Left ventricle myocardium superior (tissue), 1 donor: ENCODE data around the gene MMAA. TPM values are rescaled to one million over a fixed set of nuclear protein-coding genes. Genes with fewer than 3 reads are reported as not detected.
"Not testable (repeated sequence)": the region's sequence is repeated elsewhere in the genome, so short reads cannot be mapped to it uniquely, and the experiment has no call there.

Experiments
- ATAC-seq: fragments of 200-7000 bp; cut with Tn5 transposase; one replicate; pipeline ENCODE4 v1.9.1; 2020; ENCODE audit warnings: mild to moderate bottlenecking, moderate library complexity
- DNase-seq: peaks from one replicate; pipeline ENCODE4 v3.0.0-alpha.2; 2020
- intact Hi-C: fragments of 100-400 bp; cut with micrococcal nuclease; formaldehyde crosslinking; loops from one replicate; pipeline ENCODE4 v1.11.0; 2022
- long read RNA-seq: library from polyadenylated mRNA; unstranded; transcript quantifications from one replicate; pipeline ENCODE4 v2.0.0, GENCODE V29; 2021
- total RNA-seq: library from RNA; stranded (reverse); fragmentation: NEBNext Ultra II Directional; extraction: Animal tissue kit (Norgen Biotek cat#: 25700); gene quantifications from one replicate; pipeline ENCODE4 v1.2.1, GENCODE V29; 2021
- donor health status: DM: no; HTN: yes; CAD: no; lungs with severe emphysema.

Gene MMAA
- 8.6 TPM for total RNA-seq
- long read RNA-seq, full-length matches to known transcripts, result 3 of 11 reads
- long read RNA-seq, partial matches to known transcripts, result 7 of 11 reads
- long read RNA-seq, other reads (novel, unspliced or antisense), result 1 of 11 reads

- intact Hi-C loops, result loop anchor here (10.0 kb wide), 1 partner anchor 134 kb away; the partner anchor contains the start of gene SMAD1
- ATAC-seq (peak; percentile 100), DNase-seq (peak; percentile 97)
These were observed at the start of gene MMAA for GRCh38 chr4:145618932-145619638. Gene MMAA (plus strand): TSS chr4:145619385. CDS start chr4:145639140, 19,755 bp downstream.

- intact Hi-C loops, ATAC-seq: not testable (repeated sequence)
These were observed 44.6 kb upstream of the MMAA start for GRCh38 chr4:145574546-145574945.

GRCh38 chr4:145580906-145581305 lies 38.3 kb upstream of the MMAA start:
- intact Hi-C loops, result no loop called here
- DNase-seq (no peak), ATAC-seq (no peak)

More at GRCh38 chr4:145574546-145574945, 44.6 kb upstream of the MMAA start:
- DNase-seq, result not testable (repeated sequence)

GRCh38 chr4:145583191-145584055 lies 35.8 kb upstream of the MMAA start:
- DNase-seq (no peak), ATAC-seq (no peak)
- intact Hi-C loops, result no loop called here

- no peak for ATAC-seq
- DNase-seq, result no peak
- intact Hi-C loops, result no loop called here
These were observed 32.0 kb upstream of the MMAA start for GRCh38 chr4:145587088-145587754.

GRCh38 chr4:145589381-145589780 lies 29.8 kb upstream of the MMAA start:
- intact Hi-C loops, DNase-seq, ATAC-seq: not testable (repeated sequence)

- DNase-seq (no peak), ATAC-seq (no peak)
- intact Hi-C loops, result no loop called here
These were observed 29.1 kb upstream of the MMAA start for GRCh38 chr4:145589916-145590702.

- ATAC-seq (no peak), DNase-seq (no peak)
- intact Hi-C loops, result no loop called here
These were observed 16.9 kb upstream of the MMAA start for GRCh38 chr4:145602129-145602760.

GRCh38 chr4:145605941-145606340 lies 13.2 kb upstream of the MMAA start:
- DNase-seq, result no peak
- intact Hi-C loops, result loop anchor here (5.0 kb wide), 2 partner anchors 374 to 389 kb away; no protein-coding TSS in a partner anchor
- ATAC-seq, result no peak

GRCh38 chr4:145609481-145610427 lies 9.4 kb upstream of the MMAA start:
- intact Hi-C loops, result loop anchor here (5.0 to 10.0 kb wide), 3 partner anchors 125 to 392 kb away; partner anchors contain the start of gene SMAD1
- DNase-seq, result no peak
- peak; percentile 44 for ATAC-seq

GRCh38 chr4:145613566-145614232 lies 5.5 kb upstream of the MMAA start:
- DNase-seq (no peak), ATAC-seq (no peak)
- intact Hi-C loops, result loop anchor here (10.0 kb wide), 1 partner anchor 129 kb away; the partner anchor contains the start of gene SMAD1

- intact Hi-C loops, result loop anchor here (10.0 kb wide), 1 partner anchor 129 kb away; the partner anchor contains the start of gene SMAD1
- DNase-seq (no peak), ATAC-seq (no peak)
These were observed 5.0 kb upstream of the MMAA start for GRCh38 chr4:145614233-145614610.

- DNase-seq, result peak; percentile 41
- ATAC-seq, result peak; percentile 17
- intact Hi-C loops, result loop anchor here (10.0 kb wide), 1 partner anchor 134 kb away; the partner anchor contains the start of gene SMAD1
These were observed 814 bp upstream of the MMAA start for GRCh38 chr4:145618210-145618931.

- DNase-seq, result peak; percentile 46
- intact Hi-C loops, result loop anchor here (10.0 kb wide), 1 partner anchor 135 kb away; the partner anchor contains the start of gene SMAD1
- peak; percentile 47 for ATAC-seq
These were observed 433 bp downstream of the MMAA start for GRCh38 chr4:145619639-145619996.

GRCh38 chr4:145622067-145622466 lies 2.9 kb downstream of the MMAA start:
- DNase-seq, intact Hi-C loops, ATAC-seq: not testable (repeated sequence)

- ATAC-seq (no peak), DNase-seq (no peak)
- intact Hi-C loops, result no loop called here
These were observed 4.6 kb downstream of the MMAA start for GRCh38 chr4:145623831-145624230.
